OCI-LY3 (cell line): ENCODE data around the gene PIN1.

Source experiments
- EZH2phosphoT487 ChIP-seq: fragments of 200-600 bp; shearing (Covaris generic); IDR thresholded peaks from 2 replicates; pipeline ENCODE4 v1.6.1; 2018; ENCODE audit warnings: antibody characterized with exemption, mixed run types, low read depth
- TF ChIP-seq, protein P1 (sequence below): fragments of 200-600, 300-600 bp; sonication (generic); IDR thresholded peaks from 2 replicates; pipeline ENCODE4 v1.5.1; 2014; ENCODE audit warnings: antibody characterized with exemption, low read length, low read depth

DNA sequence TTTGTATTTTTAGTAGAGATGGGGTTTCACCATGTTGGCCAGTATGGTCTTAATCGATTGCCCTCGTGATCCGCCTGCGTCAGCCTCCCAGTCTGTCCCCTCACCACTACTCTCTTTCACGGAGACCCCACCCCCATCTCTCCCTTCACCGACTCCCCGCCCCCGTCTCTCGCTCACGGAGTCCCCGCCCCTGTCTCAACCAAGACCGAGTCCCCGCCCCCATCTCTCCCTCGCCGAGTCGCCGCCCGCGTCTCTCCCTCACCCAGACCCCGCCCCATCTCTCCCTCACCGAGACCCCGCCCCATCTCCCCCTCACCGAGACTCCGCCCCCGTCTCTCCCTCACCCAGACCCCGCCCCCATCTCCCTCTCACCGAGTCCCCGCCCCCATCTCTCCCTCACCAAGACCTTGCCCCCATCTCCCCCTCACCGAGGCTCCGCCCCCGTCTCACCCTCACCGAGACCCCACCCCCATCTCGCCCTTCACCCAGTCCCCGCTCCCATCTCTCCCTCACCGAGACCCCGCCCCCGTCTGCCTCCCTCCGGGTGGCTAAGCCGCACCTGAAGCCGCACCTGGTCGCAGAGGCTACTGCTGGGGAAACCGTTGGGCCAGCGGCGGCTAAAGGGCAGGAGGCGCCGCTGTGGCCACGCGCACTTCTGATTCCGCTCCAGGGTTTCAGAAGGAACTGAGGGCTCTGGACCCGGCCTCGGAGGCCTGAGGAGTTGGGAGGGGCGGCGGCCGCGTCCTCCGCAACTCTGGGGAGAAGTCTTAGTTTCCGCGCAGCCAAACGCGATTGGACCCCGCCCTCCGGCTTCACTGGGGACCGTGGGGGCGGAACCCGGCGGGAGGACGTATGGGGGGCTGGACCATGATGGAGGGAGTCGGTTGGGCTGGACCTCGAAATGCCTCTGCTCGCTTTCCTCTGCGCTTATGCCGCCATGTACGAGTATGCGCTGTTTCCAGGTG is 49.5 kb upstream of the PIN1 start:
- TF ChIP-seq, protein P1, sequence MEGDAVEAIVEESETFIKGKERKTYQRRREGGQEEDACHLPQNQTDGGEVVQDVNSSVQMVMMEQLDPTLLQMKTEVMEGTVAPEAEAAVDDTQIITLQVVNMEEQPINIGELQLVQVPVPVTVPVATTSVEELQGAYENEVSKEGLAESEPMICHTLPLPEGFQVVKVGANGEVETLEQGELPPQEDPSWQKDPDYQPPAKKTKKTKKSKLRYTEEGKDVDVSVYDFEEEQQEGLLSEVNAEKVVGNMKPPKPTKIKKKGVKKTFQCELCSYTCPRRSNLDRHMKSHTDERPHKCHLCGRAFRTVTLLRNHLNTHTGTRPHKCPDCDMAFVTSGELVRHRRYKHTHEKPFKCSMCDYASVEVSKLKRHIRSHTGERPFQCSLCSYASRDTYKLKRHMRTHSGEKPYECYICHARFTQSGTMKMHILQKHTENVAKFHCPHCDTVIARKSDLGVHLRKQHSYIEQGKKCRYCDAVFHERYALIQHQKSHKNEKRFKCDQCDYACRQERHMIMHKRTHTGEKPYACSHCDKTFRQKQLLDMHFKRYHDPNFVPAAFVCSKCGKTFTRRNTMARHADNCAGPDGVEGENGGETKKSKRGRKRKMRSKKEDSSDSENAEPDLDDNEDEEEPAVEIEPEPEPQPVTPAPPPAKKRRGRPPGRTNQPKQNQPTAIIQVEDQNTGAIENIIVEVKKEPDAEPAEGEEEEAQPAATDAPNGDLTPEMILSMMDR = no peak
- no peak for TF ChIP-seq EZH2phosphoT487
